Stomach (tissue), 4 donors: Measurements from ENCODE around the gene LRRC7.

Experiments used
- POLR2AphosphoS5 ChIP-seq, 3 donors: sonication (generic); formaldehyde crosslinking; IDR thresholded peaks; one replicate each; pipeline ENCODE4 v1.6.1; 2016; ENCODE audit warnings: antibody characterized with exemption in 3 of 3
- TF ChIP-seq, protein P1 (sequence below), 7 experiments: fragments of 450-650 bp in 4 of 7; fragments of 200-600 bp in 3 of 7; sonication (generic) in 3 of 7; IDR thresholded peaks; one replicate each; pipeline ENCODE4 v1.5.1; 2016 to 2019; ENCODE audit warnings: antibody characterized with exemption in 7 of 7, control low read depth in 2 of 7, mild to moderate bottlenecking in 1 of 7

DNA sequence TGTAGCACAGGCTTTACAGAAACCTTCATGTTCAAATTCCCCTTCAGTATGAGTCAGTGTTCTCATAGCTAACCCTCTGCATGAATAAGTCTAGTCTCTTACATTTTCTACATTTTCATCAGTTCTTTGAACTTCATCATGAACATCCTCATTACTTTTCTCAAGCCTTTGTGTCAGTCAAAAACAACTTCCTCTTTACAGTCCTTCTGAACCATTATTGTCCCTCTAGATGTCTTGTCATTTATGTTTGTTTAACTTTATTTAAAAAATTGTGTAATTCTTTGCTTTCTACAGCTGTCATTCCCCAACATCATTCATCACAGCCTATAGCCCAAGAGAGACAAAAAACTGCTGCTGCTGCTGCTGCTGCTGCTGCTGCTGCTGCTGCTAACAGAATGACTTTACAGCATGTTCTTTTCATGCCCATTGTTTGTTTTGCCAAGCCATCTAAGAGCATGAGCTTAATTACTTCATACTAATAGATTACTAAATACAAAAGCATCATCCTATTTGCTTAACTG lies 504.6 kb downstream of the LRRC7 start:
- TF ChIP-seq POLR2AphosphoS5 (IDR thresholded peaks at IDR 0.05), result no peak
- TF ChIP-seq, protein P1, sequence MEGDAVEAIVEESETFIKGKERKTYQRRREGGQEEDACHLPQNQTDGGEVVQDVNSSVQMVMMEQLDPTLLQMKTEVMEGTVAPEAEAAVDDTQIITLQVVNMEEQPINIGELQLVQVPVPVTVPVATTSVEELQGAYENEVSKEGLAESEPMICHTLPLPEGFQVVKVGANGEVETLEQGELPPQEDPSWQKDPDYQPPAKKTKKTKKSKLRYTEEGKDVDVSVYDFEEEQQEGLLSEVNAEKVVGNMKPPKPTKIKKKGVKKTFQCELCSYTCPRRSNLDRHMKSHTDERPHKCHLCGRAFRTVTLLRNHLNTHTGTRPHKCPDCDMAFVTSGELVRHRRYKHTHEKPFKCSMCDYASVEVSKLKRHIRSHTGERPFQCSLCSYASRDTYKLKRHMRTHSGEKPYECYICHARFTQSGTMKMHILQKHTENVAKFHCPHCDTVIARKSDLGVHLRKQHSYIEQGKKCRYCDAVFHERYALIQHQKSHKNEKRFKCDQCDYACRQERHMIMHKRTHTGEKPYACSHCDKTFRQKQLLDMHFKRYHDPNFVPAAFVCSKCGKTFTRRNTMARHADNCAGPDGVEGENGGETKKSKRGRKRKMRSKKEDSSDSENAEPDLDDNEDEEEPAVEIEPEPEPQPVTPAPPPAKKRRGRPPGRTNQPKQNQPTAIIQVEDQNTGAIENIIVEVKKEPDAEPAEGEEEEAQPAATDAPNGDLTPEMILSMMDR (IDR thresholded peaks at IDR 0.05), result no peak
